Fibroblast of mammary gland (primary cell): ENCODE data around the gene BCAS3.
"Not testable (repeated sequence)": the region's sequence is repeated elsewhere in the genome, so short reads cannot be mapped to it uniquely, and the experiment has no call there.

Experiments used
- DNase-seq: peaks from one replicate; pipeline ENCODE4 v3.0.0-alpha.2; 2010; ENCODE audit warnings: low read depth
- H3K4me3 ChIP-seq: 2 replicates; pipeline ENCODE4 v1.5.1; 2011; ENCODE audit warnings: low read depth, mild to moderate bottlenecking, low read length, moderate library complexity; ENCODE audit not compliant: control insufficient read depth
- CTCF ChIP-seq: conservative IDR thresholded peaks from 2 replicates; pipeline ENCODE4 v1.5.1; 2011; ENCODE audit warnings: low read depth, low read length, inconsistent platforms; ENCODE audit not compliant: control insufficient read depth, insufficient read depth

BCAS3 gene

GRCh38 chr17:60665602-60666001 is 12.0 kb upstream of the BCAS3 start:
- H3K4me3 ChIP-seq = no peak overlapping the region
- no peak for DNase-seq
- TF ChIP-seq CTCF = no peak

GRCh38 chr17:60668741-60669140 is 8.9 kb upstream of the BCAS3 start:
- DNase-seq, H3K4me3 ChIP-seq: not testable (repeated sequence)

GRCh38 chr17:60671482-60671881 is 6.2 kb upstream of the BCAS3 start:
- TF ChIP-seq CTCF = no peak
- DNase-seq = peak; percentile 28
- H3K4me3 ChIP-seq = no peak overlapping the region

GRCh38 chr17:60674637-60675036 is 3.0 kb upstream of the BCAS3 start:
- not testable (repeated sequence) for H3K4me3 ChIP-seq

GRCh38 chr17:60675997-60676396 is 1.7 kb upstream of the BCAS3 start:
- DNase-seq = no peak
- H3K4me3 ChIP-seq = no peak overlapping the region
- TF ChIP-seq CTCF = no peak

More at GRCh38 chr17:60674637-60675036, 3.0 kb upstream of the BCAS3 start:
- not testable (repeated sequence) for DNase-seq

- no peak for DNase-seq
- no peak for TF ChIP-seq CTCF
- H3K4me3 ChIP-seq = peak overlapping the region; percentile 91
These were observed 818 bp upstream of the BCAS3 start for GRCh38 chr17:60676758-60677307.

- no peak for TF ChIP-seq CTCF
- H3K4me3 ChIP-seq = peak overlapping the region; percentile 91
These were observed 430 bp downstream of the BCAS3 start for GRCh38 chr17:60678118-60678444.

GRCh38 chr17:60679287-60679686 is 1.6 kb downstream of the BCAS3 start:
- no peak overlapping the region for H3K4me3 ChIP-seq
- no peak for TF ChIP-seq CTCF
- DNase-seq = no peak

More at GRCh38 chr17:60678118-60678444, 430 bp downstream of the BCAS3 start:
- no peak for DNase-seq
